H9 (cell line): Measurements from ENCODE around the gene MCEE. TPM values are rescaled to one million over a fixed set of nuclear protein-coding genes. Genes with fewer than 3 reads are reported as not detected.

Experiments used
- DNase-seq: peaks from one replicate; pipeline ENCODE4 v3.0.0-alpha.2; 2017
- H2AFZ ChIP-seq: one replicate; pipeline ENCODE4 v1.6.1; 2013; ENCODE audit warnings: mild to moderate bottlenecking, low read length, control low read depth, moderate library complexity
- H2AK5ac ChIP-seq: 2 replicates; pipeline ENCODE4 v1.6.1; 2013; ENCODE audit warnings: low read length, control low read depth, mixed read lengths; ENCODE audit not compliant: insufficient read length
- H2BK120ac ChIP-seq: one replicate; pipeline ENCODE4 v1.6.1; 2013; ENCODE audit warnings: low read depth, mild to moderate bottlenecking, low read length, control low read depth, inconsistent platforms; ENCODE audit not compliant: poor library complexity, severe bottlenecking
- H2BK12ac ChIP-seq: 2 replicates; pipeline ENCODE4 v1.6.1; 2013; ENCODE audit warnings: low read length, control low read depth, mixed read lengths, low read depth; ENCODE audit not compliant: insufficient read length
- H2BK15ac ChIP-seq: 2 replicates; pipeline ENCODE4 v1.6.1; 2013; ENCODE audit warnings: low read depth, low read length, control low read depth
- H2BK20ac ChIP-seq: one replicate; pipeline ENCODE4 v1.6.1; 2013; ENCODE audit warnings: low read depth, mild to moderate bottlenecking, low read length, control low read depth, inconsistent platforms; ENCODE audit not compliant: poor library complexity, severe bottlenecking
- H2BK5ac ChIP-seq: 2 replicates; pipeline ENCODE4 v1.6.1; 2013; ENCODE audit warnings: low read length, control low read depth, mixed read lengths; ENCODE audit not compliant: insufficient read length
- H3K14ac ChIP-seq: 2 replicates; pipeline ENCODE4 v1.6.1; 2013; ENCODE audit warnings: low read length, control low read depth; ENCODE audit not compliant: insufficient read depth
- H3K18ac ChIP-seq: 2 replicates; pipeline ENCODE4 v1.6.1; 2013; ENCODE audit warnings: low read depth, mild to moderate bottlenecking, mixed read lengths, low read length, control low read depth; ENCODE audit not compliant: insufficient read length
- H3K23ac ChIP-seq: 2 replicates; pipeline ENCODE4 v1.6.1; 2013; ENCODE audit warnings: low read length, control low read depth, mixed read lengths, low read depth; ENCODE audit not compliant: insufficient read length
- H3K23me2 ChIP-seq: 2 replicates; pipeline ENCODE4 v1.6.1; 2013; ENCODE audit warnings: low read depth, mild to moderate bottlenecking, mixed read lengths, low read length, control low read depth; ENCODE audit not compliant: insufficient read length, poor library complexity, severe bottlenecking
- H3K27ac ChIP-seq: 2 replicates; pipeline ENCODE4 v1.5.1; 2013; ENCODE audit warnings: low read length, control low read depth, mixed read lengths, low read depth; ENCODE audit not compliant: insufficient read length
- H3K27me3 ChIP-seq: 2 replicates; pipeline ENCODE4 v1.6.1; 2013; ENCODE audit warnings: low read length, control low read depth, inconsistent platforms; ENCODE audit not compliant: insufficient read depth
- H3K4ac ChIP-seq: 2 replicates; pipeline ENCODE4 v1.6.1; 2013; ENCODE audit warnings: low read depth, mild to moderate bottlenecking, control low read depth, inconsistent platforms, low read length, moderate library complexity
- H3K4me1 ChIP-seq: 2 replicates; pipeline ENCODE4 v1.6.1; 2013; ENCODE audit warnings: low read length, control low read depth, inconsistent platforms; ENCODE audit not compliant: insufficient read depth
- H3K4me2 ChIP-seq: 2 replicates; pipeline ENCODE4 v1.6.1; 2013; ENCODE audit warnings: low read length, control low read depth, mixed read lengths; ENCODE audit not compliant: insufficient read length, insufficient read depth
- H3K56ac ChIP-seq: 2 replicates; pipeline ENCODE4 v1.6.1; 2013; ENCODE audit warnings: low read depth, mild to moderate bottlenecking, mixed read lengths, low read length, control low read depth; ENCODE audit not compliant: insufficient read length
- H3K79me1 ChIP-seq: 2 replicates; pipeline ENCODE4 v1.6.1; 2013; ENCODE audit warnings: low read depth, mild to moderate bottlenecking, moderate library complexity, low read length, control low read depth, inconsistent platforms; ENCODE audit not compliant: insufficient read depth, poor library complexity, severe bottlenecking
- H3K79me2 ChIP-seq: 2 replicates; pipeline ENCODE4 v1.6.1; 2013; ENCODE audit warnings: low read length, control low read depth, inconsistent platforms; ENCODE audit not compliant: insufficient read depth
- H3K9ac ChIP-seq: 2 replicates; pipeline ENCODE4 v1.6.1; 2013; ENCODE audit warnings: low read length, control low read depth, mixed read lengths; ENCODE audit not compliant: insufficient read length; ENCODE audit errors: extremely low read depth
- H3K9me3 ChIP-seq: one replicate; pipeline ENCODE4 v1.6.1; 2013; ENCODE audit warnings: low read depth, low read length, inconsistent platforms; ENCODE audit not compliant: control insufficient read depth
- H3T11ph ChIP-seq: one replicate; pipeline ENCODE4 v1.6.1; 2013; ENCODE audit warnings: mild to moderate bottlenecking, low read length, control low read depth, inconsistent platforms
- H4K20me1 ChIP-seq: one replicate; pipeline ENCODE4 v1.6.1; 2013; ENCODE audit not compliant: control insufficient read depth, insufficient read length, insufficient read depth
- H4K5ac ChIP-seq: 2 replicates; pipeline ENCODE4 v1.6.1; 2013; ENCODE audit warnings: low read depth, mild to moderate bottlenecking, mixed read lengths, low read length, control low read depth; ENCODE audit not compliant: insufficient read length
- H4K8ac ChIP-seq: replicated peaks from 2 replicates; pipeline ENCODE4 v1.6.1; 2013; ENCODE audit warnings: low read length, control low read depth, mixed read lengths, low read depth; ENCODE audit not compliant: insufficient read length
- H4K91ac ChIP-seq: 2 replicates; pipeline ENCODE4 v1.6.1; 2013; ENCODE audit warnings: low read depth, mild to moderate bottlenecking, moderate library complexity, mixed read lengths, low read length, control low read depth; ENCODE audit not compliant: insufficient read length
- H3K27ac Mint-ChIP-seq, 3 experiments: 2 replicates in 2 of 3; 3 replicates in 1 of 3; pipeline ENCODE4 v1.8.0; 2020 to 2021; ENCODE audit warnings: mixed read lengths in 3 of 3, mild to moderate bottlenecking in 1 of 3, moderate library complexity in 1 of 3
- H3K27me3 Mint-ChIP-seq: 2 replicates; pipeline ENCODE4 v1.8.0; 2021; ENCODE audit warnings: low read depth, mild to moderate bottlenecking, moderate library complexity, mixed read lengths
- H3K36me3 Mint-ChIP-seq, 3 experiments: 2 replicates in 2 of 3; 3 replicates in 1 of 3; pipeline ENCODE4 v1.8.0; 2020 to 2021; ENCODE audit warnings: low read depth in 3 of 3, mixed read lengths in 3 of 3; ENCODE audit not compliant: insufficient read depth in 1 of 3
- H3K4me1 Mint-ChIP-seq, 2 experiments: 2 replicates each; pipeline ENCODE4 v1.8.0; 2020; ENCODE audit warnings: mixed read lengths in 2 of 2
- H3K4me3 Mint-ChIP-seq, 2 experiments: 2 replicates in 1 of 2; 3 replicates in 1 of 2; pipeline ENCODE4 v1.8.0; 2020 to 2021; ENCODE audit warnings: mild to moderate bottlenecking in 2 of 2, mixed read lengths in 2 of 2, moderate library complexity in 1 of 2
- H3K9me3 Mint-ChIP-seq, 2 experiments: 2 replicates in 1 of 2; 3 replicates in 1 of 2; pipeline ENCODE4 v1.8.0; 2020; ENCODE audit warnings: mild to moderate bottlenecking in 2 of 2, mixed read lengths in 2 of 2, moderate library complexity in 1 of 2
- CTCF ChIP-seq: fragments of 200-600 bp; sonication (generic); conservative IDR thresholded peaks from 3 replicates; pipeline ENCODE4 v1.8.0; 2021; ENCODE audit warnings: antibody characterized with exemption, mild to moderate bottlenecking
- WGBS: extraction: QIAGEN DNeasy Blood & Tissue Kit; methylation state at CpG from one replicate; pipeline ENCODE4 v1.1.7; 2013; ENCODE audit warnings: missing lambda C conversion rate, low lambda C conversion rate, mixed read lengths; ENCODE audit not compliant: insufficient read length; ENCODE audit errors: extremely low coverage; 5-methylcytosine and 5-hydroxymethylcytosine counted together
- total RNA-seq: library from RNA; stranded (reverse); gene quantifications from 2 replicates; pipeline ENCODE4 v1.2.1, GENCODE V29; 2021

Gene MCEE
- total RNA-seq, 1 experiment from 2014 or later, result 12.5 TPM

- Mint-ChIP-seq H3K4me1 (peaks cover 18 to 26% of the 10 kb centered on the region in 2 experiments), H3K36me3 (peaks cover 14 to 67% (median 37%) of the 10 kb centered on the region in 3 experiments; a peak in 6 of 7 replicates), H3K4me3 (no peak overlapping the region; a peak in 1 of 5 replicates), H3K27ac (peak overlapping the region in 1 of 3 experiments; percentile 71; a peak in 2 of 7 replicates), H3K9me3 (no peaks in the 10 kb centered on the region), H3K27me3 (no peaks in the 10 kb centered on the region)
- H2BK120ac ChIP-seq, result no peak overlapping the region
- no peak overlapping the region for H3K14ac ChIP-seq
- H2BK20ac ChIP-seq, result no peak overlapping the region
- peaks cover 8% of the 10 kb centered on the region for H3K23me2 ChIP-seq
- H3K4me2 ChIP-seq, result no peak overlapping the region
- H3K56ac ChIP-seq, result no peak overlapping the region
- H3K27me3 ChIP-seq, result no peaks in the 10 kb centered on the region
- H3K27ac ChIP-seq, result no peak overlapping the region
- H3K79me1 ChIP-seq, result no peaks in the 10 kb centered on the region
- no peak for TF ChIP-seq CTCF
- H3K9me3 ChIP-seq, result no peaks in the 10 kb centered on the region
- no peak overlapping the region for H2BK5ac ChIP-seq
- no peak overlapping the region for H2BK12ac ChIP-seq
- no peak overlapping the region for H2AK5ac ChIP-seq
- H3K4me1 ChIP-seq, result peaks cover 5% of the 10 kb centered on the region; the same call in 1 of the 2 replicates
- no peak overlapping the region for H3K9ac ChIP-seq
- no peak overlapping the region for H2BK15ac ChIP-seq
- DNase-seq, result no peak
- H4K8ac ChIP-seq, result no peak overlapping the region
- no peak overlapping the region for H3K4ac ChIP-seq
- H4K5ac ChIP-seq, result no peak overlapping the region
- H3T11ph ChIP-seq, result no peak overlapping the region
- H4K91ac ChIP-seq, result no peak overlapping the region
- WGBS, result no CpG with 5 or more reads among the region's 8 CpGs
- no peak overlapping the region for H3K18ac ChIP-seq
- H3K23ac ChIP-seq, result no peak overlapping the region
- no peak overlapping the region for H2AFZ ChIP-seq
- 0 out of 2 replicates have a peak, but pooled peaks cover 2% of the 10 kb centered on the region for H3K79me2 ChIP-seq
- H4K20me1 ChIP-seq, result no peaks in the 10 kb centered on the region
These were observed 56.6 kb downstream of the MCEE start for GRCh38 chr2:71073475-71073874.
